ENCODE data around the gene ALS2.
"Not testable (repeated sequence)": the region's sequence is repeated elsewhere in the genome, so short reads cannot be mapped to it uniquely, and the experiment has no call there.

ALS2 gene

GRCh38 chr2:201674794-201675193 lies 105.9 kb downstream of the ALS2 start:
- no peak for DNase-seq (ENCODE audit: low read depth)

- DNase-seq (ENCODE audit: low read depth): no peak
Observed at GRCh38 chr2:201674298-201674697, 106.4 kb downstream of the ALS2 start.

DNA sequence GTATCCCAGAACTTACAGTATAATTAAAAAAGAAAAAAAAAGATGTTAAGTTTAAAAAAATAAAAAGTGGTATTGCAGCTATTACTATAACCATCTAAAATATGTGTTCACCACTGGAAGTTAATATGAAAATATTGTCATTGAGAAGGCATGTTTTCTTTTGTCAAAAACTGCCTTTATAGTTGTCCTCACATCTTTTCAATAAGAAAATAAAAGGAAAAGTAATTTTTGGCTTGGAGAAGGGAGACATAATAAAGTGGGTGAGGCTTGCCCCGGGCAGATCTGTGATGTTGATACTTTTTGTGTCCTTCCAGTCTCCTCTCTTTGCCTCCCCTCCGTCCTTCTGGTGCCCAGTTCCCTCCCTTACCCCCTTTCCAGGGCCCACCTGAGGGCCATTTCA lies 107.2 kb downstream of the ALS2 start:
- DNase-seq (ENCODE audit: low read depth): no peak

GRCh38 chr2:201671205-201671604 lies 109.5 kb downstream of the ALS2 start:
- not testable (repeated sequence) for DNase-seq (ENCODE audit: low read depth)

GRCh38 chr2:201669865-201670264 lies 110.9 kb downstream of the ALS2 start:
- DNase-seq (ENCODE audit: low read depth): no peak

DNA sequence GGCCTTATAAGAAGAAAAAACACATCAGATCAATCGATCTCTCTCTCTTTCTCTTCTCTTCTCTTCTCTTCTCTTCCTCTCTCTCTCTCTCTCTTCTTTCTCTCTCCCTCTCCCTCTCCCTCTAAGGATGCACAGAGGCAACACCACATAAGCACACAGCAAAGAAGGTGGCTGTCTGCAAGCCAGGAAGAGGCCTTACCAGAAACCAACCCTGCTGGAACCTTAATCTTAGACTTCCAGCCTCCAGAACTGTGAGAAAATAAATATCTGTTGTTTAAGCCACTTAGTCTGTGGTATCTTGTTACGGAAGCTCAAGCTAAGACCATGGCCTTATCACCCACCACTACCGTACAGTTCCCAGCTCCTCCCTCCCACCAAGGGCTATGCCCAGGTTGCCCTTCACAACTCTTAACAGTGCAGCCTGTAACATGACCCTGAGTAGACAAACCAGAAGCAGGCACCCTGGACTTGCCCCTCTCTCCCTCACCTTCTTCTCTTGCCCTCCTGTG lies 112.3 kb downstream of the ALS2 start:
- DNase-seq (ENCODE audit: low read depth): no peak

DNA sequence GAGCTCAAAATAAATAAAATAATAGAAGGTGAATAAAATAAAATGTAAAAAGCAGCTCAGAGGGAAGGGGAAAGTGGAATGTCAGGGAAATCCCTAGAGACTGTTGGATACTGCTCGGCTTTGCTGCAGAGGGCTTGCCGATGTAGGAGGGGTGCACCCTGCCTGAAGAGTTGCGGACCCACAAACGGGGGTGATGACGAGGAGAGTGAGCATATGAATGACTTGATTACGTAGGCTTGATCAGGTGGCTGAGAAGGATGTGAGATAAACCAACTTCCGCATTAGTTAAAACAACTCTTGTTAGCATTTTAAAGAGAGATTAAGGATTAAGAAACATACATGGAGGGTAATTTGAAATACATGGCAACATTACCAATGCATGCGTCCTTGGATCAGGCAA lies 116.4 kb downstream of the ALS2 start:
- DNase-seq (ENCODE audit: low read depth): no peak

- DNase-seq (ENCODE audit: low read depth): no peak
Observed at GRCh38 chr2:201661366-201661765, 119.4 kb downstream of the ALS2 start.

GRCh38 chr2:201660293-201660895 lies 120.3 kb downstream of the ALS2 start:
- no peak for DNase-seq (ENCODE audit: low read depth)

- no peak for DNase-seq (ENCODE audit: low read depth)
Observed at GRCh38 chr2:201656740-201657139, 124.0 kb downstream of the ALS2 start.

GRCh38 chr2:201656102-201656501 lies 124.6 kb downstream of the ALS2 start:
- no peak for DNase-seq (ENCODE audit: low read depth)

DNA sequence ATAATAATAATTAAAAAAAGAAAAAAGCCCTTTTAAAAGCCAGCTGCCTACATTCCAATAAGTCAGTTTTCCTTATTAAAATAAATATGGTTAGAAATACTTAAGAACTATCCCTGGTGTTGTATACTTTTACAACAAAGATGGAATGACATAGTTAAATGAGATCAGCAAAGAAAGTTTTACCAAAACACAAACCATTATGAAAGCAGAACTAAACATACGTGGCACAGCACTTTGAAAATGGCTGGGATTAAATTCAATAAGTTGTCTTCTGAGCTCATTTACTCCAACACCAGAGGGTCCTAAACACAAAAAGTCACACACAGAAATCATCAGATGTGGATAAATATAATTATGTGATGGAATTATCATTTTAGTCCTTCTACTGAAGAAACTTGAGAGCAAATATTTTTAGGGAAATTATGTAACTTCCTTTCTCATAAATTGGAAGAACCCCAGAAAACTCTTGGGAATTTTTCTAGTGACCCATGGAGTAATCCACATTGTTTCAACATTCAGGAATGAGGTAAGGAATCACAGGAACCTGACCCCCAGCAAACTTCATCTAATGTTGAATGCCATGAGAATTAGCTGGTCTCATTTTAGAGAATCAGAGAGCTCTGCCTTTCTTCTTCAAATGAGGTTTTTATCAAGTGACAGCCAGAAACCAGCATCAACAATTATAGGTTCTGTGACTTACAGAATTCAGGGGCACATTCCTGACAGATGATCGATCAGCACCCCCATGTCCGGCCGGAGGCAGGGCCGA lies 125.9 kb downstream of the ALS2 start:
- DNase-seq (ENCODE audit: low read depth): no peak

DNA sequence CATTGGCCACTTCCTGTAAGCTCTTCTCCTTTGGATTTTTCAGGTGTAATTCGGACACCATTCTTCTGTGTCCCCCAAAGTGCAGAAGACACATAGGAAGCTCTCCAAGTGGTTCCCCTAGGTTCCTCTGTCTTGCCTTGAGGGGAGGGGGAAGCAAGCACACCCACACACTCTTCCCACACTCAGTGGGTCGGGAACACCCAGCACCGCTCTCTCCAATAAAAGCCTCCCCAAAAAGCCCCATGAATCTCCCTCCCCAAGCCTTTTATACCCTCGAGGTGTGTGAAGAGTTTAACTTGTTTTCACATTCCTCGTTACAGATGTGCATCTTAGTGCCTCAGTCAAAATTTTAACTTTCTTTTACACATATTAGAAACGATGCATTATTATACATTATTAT lies 127.5 kb downstream of the ALS2 start:
- DNase-seq (ENCODE audit: low read depth): no peak

Measured in stromal cell of bone marrow (primary cell).